Smooth muscle cell of the brain vasculature (primary cell): ENCODE measurements around the gene CAPN1.
A peak's percentile ranks its signal among the peaks of the same experiment; 100 is the strongest.
"Not testable (repeated sequence)": the region's sequence is repeated elsewhere in the genome, so short reads cannot be mapped to it uniquely, and the experiment has no call there.

ENCODE experiments used
- DNase-seq: peaks from one replicate; pipeline ENCODE4 v3.0.0-alpha.2; 2012; ENCODE audit warnings: low read depth, low spot score

The CAPN1 gene

DNA sequence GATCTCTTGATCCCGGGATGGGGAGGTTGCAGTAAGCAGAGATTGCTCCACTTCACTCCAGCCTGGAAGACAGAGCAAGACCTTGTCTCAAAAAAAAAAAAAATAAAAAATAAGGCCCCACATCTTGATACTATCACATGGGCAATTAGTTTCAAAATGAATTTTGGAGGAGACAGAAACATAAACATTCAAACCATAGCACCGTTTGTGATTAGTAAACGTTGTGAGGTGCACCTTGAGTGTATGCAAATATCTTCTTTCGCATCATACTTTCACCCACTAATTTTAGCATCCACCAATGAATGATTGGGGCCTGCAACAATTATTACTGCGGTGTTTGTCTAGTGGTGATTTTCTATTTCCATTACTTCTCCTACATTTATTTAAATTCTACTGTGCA is 22.7 kb upstream of the CAPN1 start:
- no peak for DNase-seq

DNA sequence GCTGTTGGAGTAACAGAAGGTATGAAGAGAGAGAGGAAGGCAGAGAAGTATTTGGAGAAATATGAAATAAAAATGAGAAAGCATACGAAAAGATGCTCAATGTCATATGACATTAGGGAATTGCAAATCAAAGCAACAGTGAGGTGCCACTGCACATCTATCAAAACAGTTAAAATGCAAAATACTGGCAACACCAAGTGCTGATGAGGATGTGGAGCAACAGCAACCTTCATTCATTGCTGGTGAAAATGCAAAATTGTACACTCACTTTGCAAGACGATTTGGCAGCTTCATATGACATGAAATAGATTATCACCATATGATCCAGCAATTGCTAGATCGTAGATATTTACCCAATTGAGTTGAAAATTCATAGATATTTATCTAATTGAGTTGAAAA is 21.1 kb upstream of the CAPN1 start:
- no peak for DNase-seq

DNA sequence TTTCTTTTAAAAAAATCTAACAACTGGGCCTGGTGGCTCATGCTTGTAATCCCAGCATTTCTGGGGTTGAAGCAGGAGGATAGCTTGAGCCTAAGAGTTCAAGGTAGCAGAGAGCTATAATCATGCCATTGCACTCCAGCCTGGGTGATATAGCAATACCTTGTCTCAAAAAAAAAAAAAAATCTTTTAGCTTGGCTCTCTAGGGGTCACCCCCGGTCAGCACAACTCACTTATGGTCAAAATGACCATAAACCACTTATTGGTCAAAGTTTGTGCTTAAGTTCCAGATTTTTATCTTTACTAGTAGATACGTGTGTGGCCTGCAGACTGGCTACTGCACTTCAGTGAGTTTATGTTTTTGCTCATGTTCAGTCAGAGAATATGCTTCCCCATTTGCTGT is 18.0 kb upstream of the CAPN1 start:
- no peak for DNase-seq

DNA sequence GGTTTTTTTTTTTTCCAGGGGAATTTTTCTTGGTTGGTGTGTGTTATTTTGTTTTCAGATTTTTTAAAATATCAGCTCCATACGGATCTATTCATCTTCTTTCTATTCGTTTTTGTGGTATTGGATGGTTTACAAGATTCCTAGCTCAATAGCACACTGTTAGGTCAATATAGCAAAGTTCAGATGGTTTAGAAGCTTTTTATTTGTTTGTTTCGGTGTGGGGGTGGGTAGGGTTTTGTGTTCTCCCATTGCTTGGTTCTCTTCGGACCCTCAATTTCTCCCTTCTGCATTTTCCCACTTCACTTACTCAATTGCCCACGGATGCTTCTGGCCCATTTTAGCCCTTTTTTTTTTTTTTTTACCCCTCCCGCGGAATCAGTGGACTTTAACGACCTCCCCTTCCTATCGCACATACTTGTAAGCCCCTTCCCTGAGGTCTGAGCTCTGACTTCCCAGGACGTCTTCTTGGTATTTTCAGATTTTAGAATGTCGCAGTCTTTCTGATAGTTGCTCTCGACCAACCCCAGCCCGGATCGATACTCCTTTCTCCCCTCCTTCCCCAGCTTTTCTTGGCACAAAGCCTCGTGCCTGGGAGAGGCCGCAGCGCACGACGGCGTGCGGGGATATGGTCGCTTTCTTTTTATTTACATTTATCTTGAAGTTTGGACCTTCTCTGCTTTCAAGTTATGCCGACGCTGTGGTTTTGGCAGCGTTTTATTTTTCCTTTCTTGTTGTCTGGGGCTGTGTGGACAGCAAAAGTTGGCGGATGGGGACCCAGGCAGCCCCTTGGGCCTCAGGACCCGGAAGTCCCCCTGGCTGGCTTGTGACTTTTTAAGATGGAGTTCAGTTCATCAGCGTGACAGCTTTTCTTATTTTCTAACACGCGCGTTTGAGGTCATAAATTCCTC is 16.1 kb upstream of the CAPN1 start:
- DNase-seq: no peak

DNA sequence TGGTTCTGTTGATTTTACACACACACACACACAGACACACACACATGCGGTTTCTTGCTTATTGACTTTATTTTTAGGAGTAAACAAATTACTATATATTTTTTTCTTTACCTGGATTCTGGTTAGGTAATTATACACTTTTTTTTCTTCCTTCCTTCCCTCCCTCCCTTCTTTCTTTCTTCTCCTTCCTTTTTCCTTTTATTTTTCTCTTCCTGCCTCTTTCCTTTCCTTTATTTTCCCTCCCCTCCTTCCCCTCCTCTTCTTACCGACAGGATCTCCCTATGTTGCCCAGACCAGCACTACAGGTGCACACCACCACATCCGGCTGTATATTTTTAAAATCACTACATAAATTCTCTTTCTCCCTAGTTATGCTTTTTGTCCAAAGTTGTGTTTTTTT is 14.8 kb upstream of the CAPN1 start:
- DNase-seq: no peak

DNA sequence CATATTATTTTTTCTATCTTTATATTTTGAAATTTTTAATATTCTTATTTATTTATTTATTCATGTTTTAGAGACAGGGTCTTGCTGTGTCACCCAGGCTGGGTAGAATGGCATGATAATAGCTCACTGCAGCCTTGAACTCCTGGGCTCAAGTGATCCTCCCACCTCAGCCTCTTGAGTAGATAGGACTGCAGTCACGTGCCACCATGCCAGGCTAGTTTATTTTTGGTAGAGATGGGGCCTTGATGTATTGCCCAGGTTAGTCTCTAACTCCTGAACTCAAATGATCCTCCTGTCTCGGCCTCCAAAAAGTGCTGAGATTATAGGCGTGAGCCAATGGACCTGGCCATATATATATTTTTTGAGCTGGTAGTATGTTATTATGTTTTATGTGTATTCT is 14.1 kb upstream of the CAPN1 start:
- DNase-seq: no peak

DNA sequence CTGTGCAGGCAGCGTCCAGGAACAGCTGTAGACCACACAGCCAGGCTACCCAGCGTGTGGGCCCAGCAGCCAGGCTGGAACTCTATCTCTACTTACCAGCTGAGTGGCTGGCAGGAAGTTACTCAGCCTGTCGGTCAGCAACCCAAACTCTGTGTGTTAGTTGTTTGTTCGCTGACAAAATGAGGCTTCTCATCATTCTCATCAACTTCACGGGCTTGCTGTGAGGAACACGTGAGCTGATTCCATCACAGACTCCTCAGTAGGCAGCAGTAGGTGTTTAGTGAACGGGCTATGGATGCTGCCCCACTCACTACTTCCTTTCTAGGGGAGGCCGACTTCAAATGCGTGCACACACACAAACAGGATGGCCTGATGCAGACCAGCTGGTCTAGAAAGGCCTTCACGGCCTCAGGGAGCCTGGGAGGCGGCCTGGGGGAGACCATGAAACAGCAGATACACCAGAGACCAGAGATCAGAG is 12.5 kb upstream of the CAPN1 start:
- peak; percentile 51 for DNase-seq

DNA sequence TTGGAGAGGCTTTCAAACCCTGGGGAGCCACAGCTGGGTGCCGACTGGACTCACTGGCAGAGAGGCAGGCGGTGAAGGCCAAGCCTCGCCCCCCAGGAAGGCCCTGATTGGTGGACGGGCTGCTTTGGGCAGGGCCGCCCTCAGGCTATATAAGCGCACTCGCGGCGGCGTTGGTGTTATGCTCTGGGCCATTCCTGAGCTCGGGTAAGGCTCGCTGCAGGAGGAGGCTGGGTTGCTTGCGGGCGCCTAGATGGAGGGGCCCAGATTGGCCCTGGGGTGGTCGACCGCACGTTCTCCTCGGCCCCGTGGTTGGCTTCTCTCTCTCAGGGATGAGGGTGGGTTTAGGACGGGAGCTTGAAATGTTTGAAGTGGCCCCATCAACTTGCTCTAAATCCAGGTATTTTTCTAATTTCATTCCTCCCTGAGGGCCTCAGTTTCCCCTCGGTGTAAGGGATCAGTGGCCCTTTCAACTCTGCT is 11.6 kb upstream of the CAPN1 start, which contains the start of gene SPDYC:
Gene SPDYC (plus strand): TSS at position 176 of the 477 bp plus-strand sequence. CDS start 1,125 bp downstream, outside the sequence.
- DNase-seq: no peak

DNA sequence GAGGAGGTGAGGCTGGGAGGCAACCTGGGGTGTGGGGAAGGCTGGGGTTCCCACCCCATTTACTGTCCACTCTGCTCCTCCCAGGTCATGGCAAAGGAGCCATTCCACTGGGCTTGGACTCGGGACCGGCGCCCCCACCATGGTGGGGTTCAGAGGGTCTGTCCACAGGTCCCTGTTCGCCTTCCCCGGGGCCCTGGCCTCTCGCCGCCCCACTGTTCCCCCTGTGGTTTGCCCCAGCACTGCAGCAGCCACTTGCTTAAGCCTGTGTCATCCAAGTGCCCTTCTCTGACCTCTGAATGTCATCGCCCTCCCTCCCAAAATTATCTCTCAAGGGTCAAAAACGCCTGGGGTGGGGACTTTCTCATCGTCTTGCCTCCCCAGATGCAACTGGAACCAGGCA is 9.1 kb upstream of the CAPN1 start:
- DNase-seq: no peak

DNA sequence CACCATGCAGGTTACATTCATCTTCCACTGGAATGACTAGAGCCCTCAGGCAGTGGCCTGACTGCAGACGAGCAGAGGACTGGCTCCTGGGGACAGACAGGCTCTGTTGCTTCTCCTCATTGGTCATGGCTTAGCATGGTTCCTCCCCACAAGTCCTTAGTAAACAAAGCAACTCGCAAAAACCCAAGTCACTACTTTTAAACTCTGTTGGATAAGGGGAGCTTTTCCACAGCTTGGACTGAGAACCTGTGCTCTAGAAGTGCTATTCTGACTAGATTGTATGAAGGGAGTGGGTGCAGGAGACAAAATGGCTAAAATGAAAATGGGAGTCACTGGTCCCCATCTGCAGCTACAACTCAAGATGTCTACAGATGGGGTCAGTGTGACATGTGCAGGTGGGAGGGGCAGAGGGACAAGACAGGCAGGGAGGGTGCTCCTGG is 7.1 kb upstream of the CAPN1 start:
- not testable (repeated sequence) for DNase-seq

DNA sequence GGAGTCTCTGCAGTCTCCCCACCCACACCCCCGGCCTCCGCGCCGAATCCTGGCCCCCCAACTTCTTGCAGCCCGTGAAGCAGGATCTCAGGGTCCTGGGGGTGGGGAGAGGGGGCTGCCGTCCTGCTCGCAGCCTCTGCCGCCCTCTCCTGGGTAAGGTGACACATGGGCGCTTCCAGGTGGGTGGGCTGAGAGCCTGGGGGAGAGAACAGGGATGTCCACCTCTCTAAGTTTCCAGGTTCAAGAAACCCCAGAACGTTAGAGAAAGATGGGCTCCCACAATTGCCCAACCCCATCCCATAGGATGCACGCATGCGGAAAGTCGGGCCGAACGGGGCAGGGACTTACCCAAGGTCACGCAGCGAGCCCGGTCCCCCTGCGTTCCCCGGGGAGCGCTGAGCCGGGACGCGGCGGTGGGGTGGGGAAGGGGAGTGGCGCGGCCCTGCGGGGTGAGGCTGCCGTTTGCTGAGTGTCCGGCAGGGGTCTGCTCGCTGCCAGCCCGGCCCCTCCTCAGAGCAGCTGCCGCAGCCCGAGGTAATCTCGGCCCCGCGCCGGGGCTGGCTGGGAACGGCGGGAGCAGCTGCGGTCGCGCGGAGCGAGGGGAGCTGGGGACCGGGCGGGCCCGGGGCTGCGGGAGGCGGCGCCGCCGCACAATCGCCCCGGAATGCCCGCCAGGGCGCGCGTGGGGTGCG is 705 bp upstream of the CAPN1 start:
- no peak for DNase-seq

DNA sequence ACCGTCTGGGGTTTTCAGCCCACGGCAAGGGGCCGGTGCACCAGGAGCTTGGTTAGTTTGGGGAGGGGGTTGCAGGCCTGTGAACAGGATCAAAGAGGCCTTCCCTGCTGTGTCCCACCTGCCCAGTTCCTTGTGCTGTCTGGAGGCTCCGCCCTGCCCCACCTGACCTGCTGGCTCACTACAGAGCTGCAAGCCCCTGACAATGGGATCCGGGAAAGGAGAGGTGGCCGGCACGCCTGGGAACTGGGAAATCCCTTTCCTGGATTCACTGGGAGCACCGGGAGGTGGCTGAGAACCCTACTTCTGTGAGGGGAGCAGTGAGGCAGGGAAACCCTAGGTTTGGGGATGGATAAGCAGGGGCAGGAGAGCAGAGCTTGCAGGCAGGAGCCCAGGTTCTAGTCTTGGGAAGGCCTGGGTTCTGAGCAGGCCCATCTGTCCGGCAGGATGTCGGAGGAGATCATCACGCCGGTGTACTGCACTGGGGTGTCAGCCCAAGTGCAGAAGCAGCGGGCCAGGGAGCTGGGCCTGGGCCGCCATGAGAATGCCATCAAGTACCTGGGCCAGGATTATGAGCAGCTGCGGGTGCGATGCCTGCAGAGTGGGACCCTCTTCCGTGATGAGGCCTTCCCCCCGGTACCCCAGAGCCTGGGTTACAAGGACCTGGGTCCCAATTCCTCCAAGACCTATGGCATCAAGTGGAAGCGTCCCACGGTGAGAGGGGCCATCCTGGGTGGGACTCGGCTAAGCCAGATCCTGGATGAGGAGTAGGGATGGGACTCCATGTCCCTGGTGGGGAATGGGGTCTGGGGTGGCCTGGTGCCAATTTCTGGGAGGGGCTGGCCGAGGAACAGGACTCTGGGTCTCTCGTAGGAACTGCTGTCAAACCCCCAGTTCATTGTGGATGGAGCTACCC is 786 bp downstream of the CAPN1 start:
- DNase-seq: no peak

DNA sequence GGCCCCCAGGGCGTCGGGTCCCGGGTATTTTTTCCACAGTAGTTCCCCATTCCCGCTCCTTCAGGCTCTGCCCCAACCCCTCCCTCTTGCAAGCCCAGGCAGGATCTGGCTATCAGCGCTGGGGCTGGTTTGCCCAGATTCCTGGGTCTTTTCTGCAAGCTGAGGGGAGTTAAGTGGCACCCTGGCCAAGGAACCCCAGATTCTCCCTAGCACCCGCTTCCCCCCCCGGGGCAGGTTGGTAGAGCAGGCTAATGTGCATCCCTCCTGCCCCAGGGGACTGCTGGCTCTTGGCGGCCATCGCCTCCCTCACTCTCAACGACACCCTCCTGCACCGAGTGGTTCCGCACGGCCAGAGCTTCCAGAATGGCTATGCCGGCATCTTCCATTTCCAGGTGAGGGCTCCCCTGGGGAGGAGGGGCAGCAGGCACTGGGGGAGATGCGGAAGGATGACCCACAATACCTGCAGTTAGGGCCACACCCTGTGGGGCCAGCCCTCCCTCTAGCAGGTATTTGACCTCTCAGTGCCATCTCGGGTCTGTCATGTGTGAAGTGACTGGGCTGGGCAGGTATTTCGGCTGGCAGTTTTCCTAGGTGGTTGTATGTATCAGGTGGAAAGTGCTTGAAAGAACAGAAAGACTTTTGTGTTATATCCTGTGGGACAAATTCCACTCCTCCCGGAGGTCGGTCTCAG is 1.6 kb downstream of the CAPN1 start:
- no peak for DNase-seq

DNA sequence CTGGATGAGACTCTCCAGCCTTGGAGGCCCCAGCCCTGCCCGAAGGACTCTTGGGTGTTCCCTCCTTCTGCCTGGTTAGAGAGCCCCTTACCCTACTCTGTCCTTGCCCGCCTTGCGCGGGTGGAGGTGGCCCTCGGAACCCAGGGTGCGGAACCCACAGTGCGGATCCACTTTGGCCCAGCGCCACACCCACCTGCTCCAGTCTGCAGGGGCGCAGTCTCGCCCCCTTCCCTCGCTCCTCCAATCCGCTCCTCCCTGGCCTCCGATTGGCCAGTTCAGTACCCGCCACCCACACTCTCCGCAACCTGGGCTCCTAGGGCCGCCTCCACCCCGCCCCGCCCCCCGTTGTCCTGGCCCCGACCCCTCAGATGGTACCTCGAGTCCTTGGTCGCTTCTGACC is 2.4 kb downstream of the CAPN1 start:
- DNase-seq: no peak

DNA sequence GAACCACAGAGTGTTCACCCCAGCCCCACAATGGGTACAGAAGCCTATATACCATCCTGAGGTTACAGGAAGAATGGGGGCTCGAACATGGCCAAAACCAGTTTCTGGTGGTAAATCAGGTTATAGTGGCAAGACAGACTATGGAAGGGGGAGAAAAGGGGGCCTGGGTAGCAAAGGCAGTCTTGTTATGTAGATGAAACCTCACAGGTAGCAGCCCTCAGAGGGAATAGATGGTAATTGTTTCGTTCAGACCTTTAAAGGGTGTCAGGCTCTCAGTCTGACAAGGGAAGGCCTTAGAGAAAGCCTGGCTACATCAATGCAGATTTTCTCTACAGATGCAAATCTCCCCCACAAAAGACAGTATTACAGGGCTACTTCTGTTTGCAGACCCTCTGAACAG is 3.4 kb downstream of the CAPN1 start:
- DNase-seq: no peak

DNA sequence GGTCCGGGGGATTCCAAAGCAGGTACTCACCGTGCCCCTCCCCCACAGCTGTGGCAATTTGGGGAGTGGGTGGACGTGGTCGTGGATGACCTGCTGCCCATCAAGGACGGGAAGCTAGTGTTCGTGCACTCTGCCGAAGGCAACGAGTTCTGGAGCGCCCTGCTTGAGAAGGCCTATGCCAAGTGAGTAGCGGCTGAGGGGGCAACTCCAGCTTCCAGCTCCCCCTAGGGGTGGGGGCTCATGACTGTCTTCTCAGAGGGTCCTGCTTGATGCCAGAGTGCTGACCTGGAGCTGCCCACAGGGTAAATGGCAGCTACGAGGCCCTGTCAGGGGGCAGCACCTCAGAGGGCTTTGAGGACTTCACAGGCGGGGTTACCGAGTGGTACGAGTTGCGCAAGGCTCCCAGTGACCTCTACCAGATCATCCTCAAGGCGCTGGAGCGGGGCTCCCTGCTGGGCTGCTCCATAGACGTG is 4.2 kb downstream of the CAPN1 start:
- no peak for DNase-seq

DNA sequence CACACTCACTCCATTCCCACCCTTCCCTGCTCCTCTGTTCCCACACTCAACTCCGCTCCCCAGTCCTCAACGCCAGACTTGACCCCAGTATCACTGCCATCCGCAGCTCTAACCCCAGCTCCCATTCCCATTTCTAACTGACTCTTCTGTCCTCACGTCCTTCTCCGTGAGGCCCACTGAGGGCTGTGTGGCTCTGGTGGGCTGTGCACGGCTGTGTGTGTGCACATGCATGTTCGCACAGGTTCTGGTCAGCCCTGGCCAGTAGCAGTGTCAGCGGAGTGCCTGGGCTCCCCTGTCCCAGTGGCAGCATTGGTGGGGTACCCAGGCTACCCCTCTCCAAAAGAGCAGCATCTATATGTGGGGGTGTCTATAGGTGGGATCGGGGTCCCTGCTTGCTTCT is 5.0 kb downstream of the CAPN1 start:
- no peak for DNase-seq

DNA sequence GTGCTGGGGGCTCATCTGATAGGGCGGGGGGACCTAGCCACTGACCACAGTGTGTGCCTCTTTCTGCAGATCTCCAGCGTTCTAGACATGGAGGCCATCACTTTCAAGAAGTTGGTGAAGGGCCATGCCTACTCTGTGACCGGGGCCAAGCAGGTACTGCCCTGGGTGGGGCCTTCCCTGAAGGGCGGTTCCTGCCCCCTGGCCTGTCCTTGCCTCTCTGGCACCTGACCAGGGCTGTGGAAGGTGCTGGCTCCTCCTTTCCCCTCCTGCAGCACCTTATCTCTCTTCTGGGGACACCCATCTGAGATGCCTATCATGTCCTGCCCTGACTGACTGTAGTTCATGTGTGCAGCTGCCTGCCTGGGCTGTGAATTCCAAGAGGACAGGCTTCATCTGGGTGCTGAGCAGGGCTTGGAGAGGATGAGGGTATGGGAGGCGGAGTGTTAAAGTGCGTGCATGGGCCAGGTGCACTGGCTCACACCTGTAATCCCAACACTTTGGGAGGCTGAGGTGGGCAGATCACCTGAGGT is 5.5 kb downstream of the CAPN1 start:
- no peak for DNase-seq

DNA sequence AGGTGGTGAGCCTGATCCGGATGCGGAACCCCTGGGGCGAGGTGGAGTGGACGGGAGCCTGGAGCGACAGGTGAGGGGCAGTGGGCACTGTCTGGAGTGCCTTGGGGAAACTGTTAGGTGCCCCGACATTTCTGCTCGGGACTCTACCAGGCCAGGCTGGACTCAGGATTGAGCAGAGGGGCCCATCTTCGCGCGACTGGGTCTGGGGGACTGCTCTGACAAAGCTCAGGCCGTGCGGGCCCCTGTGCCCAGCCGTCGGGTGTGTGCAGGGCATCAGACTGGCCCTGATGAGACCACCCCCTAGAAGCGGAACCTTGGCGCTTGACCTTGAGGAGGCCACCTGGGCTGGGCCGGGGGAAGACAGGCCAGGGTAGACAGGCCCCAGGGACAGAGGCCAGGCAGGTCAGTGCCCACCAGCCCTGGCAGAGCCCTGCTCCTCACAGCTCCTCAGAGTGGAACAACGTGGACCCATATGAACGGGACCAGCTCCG is 6.3 kb downstream of the CAPN1 start:
- DNase-seq: no peak

DNA sequence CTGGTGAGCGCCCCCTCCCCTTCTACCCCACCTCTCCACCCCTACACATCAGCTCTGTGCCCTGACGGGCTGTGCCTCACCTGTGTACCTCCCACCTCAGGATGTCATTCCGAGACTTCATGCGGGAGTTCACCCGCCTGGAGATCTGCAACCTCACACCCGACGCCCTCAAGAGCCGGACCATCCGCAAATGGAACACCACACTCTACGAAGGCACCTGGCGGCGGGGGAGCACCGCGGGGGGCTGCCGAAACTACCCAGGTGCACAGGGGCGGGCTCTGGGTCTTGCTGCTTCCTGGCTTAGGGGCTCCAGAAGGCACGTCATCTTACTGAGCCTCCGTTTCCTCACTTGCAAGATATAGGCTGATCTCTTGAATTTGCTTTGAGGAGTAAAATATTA is 6.8 kb downstream of the CAPN1 start:
- no peak for DNase-seq
